Thoracic aorta (tissue), 2 donors: ENCODE results near the gene CAMK1D. TPM values are rescaled to one million over a fixed set of nuclear protein-coding genes. Genes with fewer than 3 reads are reported as not detected.

ENCODE experiments used
- ATAC-seq: fragments of 150-250 bp; one replicate; pipeline ENCODE4 v1.8.0; 2017; ENCODE audit warnings: low read depth; ENCODE audit not compliant: insufficient number of reproducible peaks, low FRiP score
- DNase-seq: peaks from one replicate; pipeline ENCODE4 v3.0.0-alpha.2; 2020; ENCODE audit warnings: low spot score
- H3K27ac ChIP-seq, 2 donors: fragments of 200-600 bp; sonication (generic); 1 replicate in 1 of 2; 2 replicates in 1 of 2; pipeline ENCODE4 v1.5.1; 2016; ENCODE audit warnings: mild to moderate bottlenecking in 2 of 2, moderate library complexity in 2 of 2
- H3K27me3 ChIP-seq: fragments of 200-600 bp; sonication (generic); replicated peaks from 2 replicates; pipeline ENCODE4 v1.6.0; 2016; ENCODE audit warnings: mild to moderate bottlenecking; ENCODE audit not compliant: insufficient read depth
- H3K36me3 ChIP-seq: fragments of 200-600 bp; sonication (generic); one replicate; pipeline ENCODE4 v1.5.1; 2016
- H3K4me1 ChIP-seq, 2 donors: fragments of 200-600 bp; sonication (generic); 1 replicate in 1 of 2; 2 replicates in 1 of 2; pipeline versions ENCODE4 v1.5.1 to v1.6.0; 2016; ENCODE audit warnings: low read depth in 2 of 2, mild to moderate bottlenecking in 1 of 2; ENCODE audit not compliant: control insufficient read depth in 1 of 2
- H3K4me3 ChIP-seq: fragments of 200-600 bp; sonication (generic); 2 replicates; pipeline ENCODE4 v1.5.1; 2016; ENCODE audit warnings: mild to moderate bottlenecking
- H3K9me3 ChIP-seq: fragments of 200-600 bp; sonication (generic); 2 replicates; pipeline ENCODE4 v1.5.1; 2016
- CTCF ChIP-seq: fragments of 200-600 bp; sonication (generic); IDR thresholded peaks from one replicate; pipeline ENCODE4 v1.5.1; 2019; ENCODE audit warnings: antibody characterized with exemption
- total RNA-seq, 2 donors: library from RNA; depleted of rRNA; stranded (reverse); fragments of >200 nt; gene quantifications; one replicate each; pipeline versions ENCODE4 v1.1.0 to v1.2.3, GENCODE V29; 2016

Gene CAMK1D
- total RNA-seq, 2 donors from 2014 or later = 8.7 to 11.2 TPM

- no peaks in the 10 kb centered on the region for H3K4me1 ChIP-seq
- H3K27ac ChIP-seq = no peak overlapping the region
- DNase-seq (no peak), ATAC-seq (no peak)
- no peaks in the 10 kb centered on the region for H3K9me3 ChIP-seq
- H3K36me3 ChIP-seq = no peaks in the 10 kb centered on the region
- no peak overlapping the region for H3K4me3 ChIP-seq
- no peak for TF ChIP-seq CTCF
- no peaks in the 10 kb centered on the region for H3K27me3 ChIP-seq
Observed at GRCh38 chr10:12675186-12675585, 325.8 kb downstream of the CAMK1D start.

GRCh38 chr10:12679636-12680035, 330.3 kb downstream of the CAMK1D start:
- no peak for ATAC-seq
- Histone ChIP-seq H3K27ac (no peak overlapping the region), H3K36me3 (no peaks in the 10 kb centered on the region), H3K4me1 (no peaks in the 10 kb centered on the region), H3K27me3 (no peaks in the 10 kb centered on the region), H3K9me3 (no peaks in the 10 kb centered on the region), H3K4me3 (no peak overlapping the region)
- DNase-seq = no peak
- no peak for TF ChIP-seq CTCF

GRCh38 chr10:12681252-12681651, 331.9 kb downstream of the CAMK1D start:
- H3K9me3 ChIP-seq = no peaks in the 10 kb centered on the region
- H3K4me1 ChIP-seq = no peaks in the 10 kb centered on the region
- ATAC-seq = no peak

GRCh38 chr10:12684784-12685183, 335.4 kb downstream of the CAMK1D start:
- Histone ChIP-seq H3K9me3 (no peaks in the 10 kb centered on the region), H3K27ac (no peak overlapping the region), H3K4me3 (no peak overlapping the region), H3K27me3 (no peaks in the 10 kb centered on the region), H3K4me1 (no peaks in the 10 kb centered on the region), H3K36me3 (no peaks in the 10 kb centered on the region)
- ATAC-seq = no peak
- no peak for TF ChIP-seq CTCF
- DNase-seq = no peak

More at GRCh38 chr10:12681252-12681651, 331.9 kb downstream of the CAMK1D start:
- H3K27ac ChIP-seq = no peak overlapping the region
- DNase-seq = no peak
- H3K36me3 ChIP-seq = no peaks in the 10 kb centered on the region
- no peaks in the 10 kb centered on the region for H3K27me3 ChIP-seq
- H3K4me3 ChIP-seq = no peak overlapping the region
- no peak for TF ChIP-seq CTCF

GRCh38 chr10:12685261-12686058, 336.1 kb downstream of the CAMK1D start:
- DNase-seq (no peak), ATAC-seq (no peak)
- TF ChIP-seq CTCF = no peak
- Histone ChIP-seq H3K36me3 (no peaks in the 10 kb centered on the region), H3K4me3 (no peak overlapping the region), H3K4me1 (no peaks in the 10 kb centered on the region), H3K27me3 (no peaks in the 10 kb centered on the region), H3K9me3 (no peaks in the 10 kb centered on the region), H3K27ac (no peak overlapping the region)
